Effector memory CD4-positive, alpha-beta T cell (primary cell): ENCODE data around the gene TRABD2B.

ENCODE experiments used
- DNase-seq, 3 donors: peaks; one replicate each; pipeline ENCODE4 v3.0.0-alpha.2; 2020
- H3K27ac ChIP-seq: 2 replicates; pipeline ENCODE4 v1.7.0; 2013; ENCODE audit warnings: mild to moderate bottlenecking, low read length, moderate library complexity; ENCODE audit not compliant: insufficient read depth, poor library complexity, severe bottlenecking
- H3K27me3 ChIP-seq: replicated peaks from 2 replicates; pipeline ENCODE4 v1.7.0; 2013; ENCODE audit warnings: mild to moderate bottlenecking, low read length; ENCODE audit not compliant: insufficient read depth, control insufficient read depth, poor library complexity, severe bottlenecking
- H3K36me3 ChIP-seq: 2 replicates; pipeline ENCODE4 v1.7.0; 2013; ENCODE audit warnings: mild to moderate bottlenecking, low read length, moderate library complexity; ENCODE audit not compliant: control insufficient read depth, insufficient read depth
- H3K4me1 ChIP-seq: 2 replicates; pipeline ENCODE4 v1.7.0; 2013; ENCODE audit warnings: low read length, mild to moderate bottlenecking; ENCODE audit not compliant: control insufficient read depth, insufficient read depth, poor library complexity, severe bottlenecking
- H3K4me3 ChIP-seq: 2 replicates; pipeline ENCODE4 v1.7.0; 2013; ENCODE audit warnings: low read length, low read depth, mild to moderate bottlenecking; ENCODE audit not compliant: insufficient read depth, poor library complexity, severe bottlenecking
- H3K9me3 ChIP-seq: 2 replicates; pipeline ENCODE4 v1.7.0; 2013; ENCODE audit warnings: mild to moderate bottlenecking, low read length, moderate library complexity; ENCODE audit not compliant: control insufficient read depth

The TRABD2B gene

DNA sequence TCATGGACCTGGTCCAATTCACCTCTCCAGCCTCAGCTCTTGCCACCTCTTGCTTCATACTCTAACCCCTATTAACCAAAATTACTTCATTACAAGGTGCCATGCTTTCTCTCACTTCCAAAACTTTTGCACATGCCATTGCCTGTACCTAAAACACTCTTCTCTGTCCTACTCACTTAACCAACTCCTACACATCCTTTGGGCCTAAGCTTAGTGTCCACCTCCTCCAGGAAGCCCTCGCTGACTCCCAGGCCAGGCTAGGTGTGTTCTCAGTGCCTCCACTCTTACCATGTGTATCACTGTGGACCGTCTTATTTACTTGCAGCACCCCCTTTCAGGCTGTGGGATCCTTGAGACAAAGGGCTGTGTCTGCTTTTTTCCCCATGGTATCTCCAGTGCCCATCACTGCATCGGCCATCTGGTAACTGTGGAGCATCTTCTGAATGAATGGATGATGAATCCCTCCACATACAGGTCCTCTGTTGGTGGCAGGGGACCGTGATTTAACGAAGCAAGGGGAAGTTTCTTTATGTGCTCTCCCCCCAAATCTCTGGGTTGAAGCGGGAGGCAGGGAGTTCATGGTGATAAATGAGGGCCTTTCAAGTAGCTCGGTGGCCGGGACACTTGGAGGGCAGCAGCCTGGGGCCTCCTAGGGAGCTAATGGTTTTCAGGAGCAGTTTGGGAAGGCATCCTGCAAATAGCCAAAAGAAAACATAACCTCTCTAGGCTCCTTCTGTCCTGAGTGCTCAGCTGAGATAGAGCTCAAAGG is 111.9 kb downstream of the TRABD2B start:
- H3K4me1 ChIP-seq: no peaks in the 10 kb centered on the region
- H3K9me3 ChIP-seq: no peaks in the 10 kb centered on the region
- no peak for DNase-seq
- no peaks in the 10 kb centered on the region for H3K27me3 ChIP-seq
- H3K4me3 ChIP-seq: no peak overlapping the region
- no peak overlapping the region for H3K27ac ChIP-seq
- no peaks in the 10 kb centered on the region for H3K36me3 ChIP-seq

DNA sequence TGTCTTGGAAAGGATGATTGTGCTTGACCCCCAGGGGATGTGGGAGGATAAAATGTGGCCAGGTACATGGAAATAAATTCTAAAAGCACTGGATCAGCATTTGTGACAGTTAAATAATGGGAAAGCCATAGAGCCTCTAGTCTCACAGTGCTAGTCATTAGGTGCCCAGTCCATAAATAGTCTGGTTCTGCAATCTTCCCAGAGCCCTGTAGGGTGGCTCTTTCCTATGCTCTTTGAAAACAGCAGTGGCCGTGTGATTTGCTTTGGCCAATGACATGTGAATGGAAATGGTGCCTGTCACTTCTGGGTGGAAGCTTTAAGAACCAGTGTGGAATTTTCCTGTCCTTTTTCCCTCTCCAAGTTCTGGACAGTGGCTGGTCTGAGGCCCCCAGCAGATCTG is 113.2 kb downstream of the TRABD2B start:
- H3K4me1 ChIP-seq: no peaks in the 10 kb centered on the region
- H3K27me3 ChIP-seq: no peaks in the 10 kb centered on the region
- no peaks in the 10 kb centered on the region for H3K36me3 ChIP-seq
- DNase-seq: no peak
- H3K27ac ChIP-seq: no peak overlapping the region
- no peaks in the 10 kb centered on the region for H3K9me3 ChIP-seq
- H3K4me3 ChIP-seq: no peak overlapping the region

DNA sequence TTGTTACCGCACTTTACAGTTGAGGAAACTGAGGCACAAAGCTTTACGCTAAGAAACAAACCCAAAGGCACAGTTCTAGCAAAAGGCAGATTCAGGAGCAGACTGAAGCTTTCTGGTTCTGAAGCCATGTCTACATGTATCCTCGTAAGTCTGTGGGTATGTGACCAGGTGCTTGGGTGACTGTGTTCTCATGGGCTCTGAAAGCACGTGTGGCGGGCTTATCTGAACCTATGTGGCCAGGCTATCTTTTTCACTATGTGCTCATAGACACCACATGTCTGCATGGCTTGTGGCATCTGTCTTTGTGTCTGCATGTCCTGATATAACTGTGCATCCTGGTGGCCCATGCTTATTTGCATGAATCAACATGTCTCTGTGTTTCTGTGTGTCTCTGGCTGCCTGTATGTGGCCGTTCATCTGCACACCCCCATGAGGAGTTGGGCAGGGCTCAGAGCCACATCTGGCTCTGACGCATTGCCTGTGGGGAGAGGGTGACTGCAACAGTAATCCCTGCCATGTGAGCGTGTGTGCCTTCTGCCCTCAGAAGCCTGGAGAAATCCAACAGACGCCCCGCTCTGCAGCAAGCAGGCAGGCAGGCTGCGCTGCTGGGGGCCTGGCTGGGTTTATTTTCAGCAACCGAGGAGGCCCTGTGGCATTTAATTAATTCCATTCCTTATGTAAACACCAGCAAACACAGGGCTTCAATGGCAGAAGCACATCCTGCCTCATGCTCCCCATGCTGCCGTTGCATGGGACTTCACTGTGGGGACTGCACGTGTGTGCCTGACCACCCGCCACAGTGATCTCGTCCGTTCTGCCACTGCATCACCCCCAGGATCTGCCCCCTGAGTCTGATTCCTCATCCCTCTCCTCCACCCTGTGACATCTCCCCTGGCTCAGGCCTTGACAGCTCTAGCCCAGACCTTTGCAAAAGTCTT is 115.4 kb downstream of the TRABD2B start:
- Histone ChIP-seq H3K27ac (no peak overlapping the region), H3K36me3 (no peaks in the 10 kb centered on the region), H3K9me3 (no peaks in the 10 kb centered on the region), H3K4me3 (no peak overlapping the region), H3K4me1 (no peaks in the 10 kb centered on the region), H3K27me3 (no peaks in the 10 kb centered on the region)
- no peak for DNase-seq

DNA sequence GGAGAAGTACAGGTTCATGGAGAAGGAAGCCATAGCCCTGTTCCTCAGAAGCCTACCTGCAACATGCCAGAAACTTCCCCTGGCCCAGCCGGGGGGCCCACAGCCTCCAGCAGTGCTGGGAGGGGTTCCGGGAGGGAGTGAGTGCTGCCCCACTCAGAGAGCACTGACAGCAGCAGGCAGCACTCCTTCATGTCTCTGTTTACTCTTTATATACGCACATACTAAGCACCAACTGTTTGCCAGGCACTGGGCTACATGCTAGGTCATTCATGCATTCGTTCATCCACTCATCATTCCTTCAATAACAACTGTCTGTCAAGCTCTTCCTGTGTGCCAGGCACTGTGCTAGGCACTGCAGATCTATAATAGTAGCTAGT is 120.6 kb downstream of the TRABD2B start:
- Histone ChIP-seq H3K4me3 (no peak overlapping the region), H3K9me3 (no peaks in the 10 kb centered on the region), H3K27me3 (no peaks in the 10 kb centered on the region), H3K27ac (no peak overlapping the region), H3K4me1 (no peaks in the 10 kb centered on the region), H3K36me3 (no peaks in the 10 kb centered on the region)
- no peak for DNase-seq

DNA sequence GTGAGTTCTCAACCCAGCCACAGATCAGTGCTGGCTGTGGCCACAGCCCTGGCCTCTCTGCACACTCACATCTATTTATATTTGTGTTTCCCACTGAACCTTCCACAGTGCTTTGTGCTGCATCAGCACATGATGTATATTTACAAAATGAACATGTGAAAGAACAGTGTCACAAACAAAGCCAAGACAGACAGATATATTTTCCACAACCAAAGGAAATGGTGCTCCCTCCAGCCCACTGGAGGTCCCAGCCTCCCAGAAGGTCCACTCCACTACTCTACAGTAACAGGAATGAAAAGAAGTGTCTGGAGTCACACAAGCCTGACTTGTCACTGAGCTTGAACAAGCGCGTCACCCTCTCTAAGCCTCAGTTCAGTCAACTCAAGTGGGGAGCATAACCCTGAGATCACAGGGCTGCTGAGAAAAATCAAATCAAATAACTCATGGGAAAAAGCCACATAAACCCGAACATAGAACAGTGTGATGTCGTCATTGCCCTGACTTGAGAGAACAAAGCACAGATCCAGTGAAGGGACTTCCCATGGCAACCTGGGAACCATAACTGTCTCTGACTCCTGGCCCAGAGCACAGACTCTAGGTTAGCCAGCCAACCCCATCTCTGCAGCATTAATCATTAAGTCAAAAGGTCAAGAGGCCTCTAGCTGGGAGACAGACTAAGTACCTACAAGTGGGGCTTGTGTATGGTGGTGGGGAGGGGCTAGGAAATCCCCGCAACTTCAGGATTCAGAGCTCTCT is 121.2 kb downstream of the TRABD2B start:
- H3K27me3 ChIP-seq: no peaks in the 10 kb centered on the region
- no peaks in the 10 kb centered on the region for H3K36me3 ChIP-seq
- no peak for DNase-seq
- no peaks in the 10 kb centered on the region for H3K4me1 ChIP-seq
- no peak overlapping the region for H3K4me3 ChIP-seq
- no peaks in the 10 kb centered on the region for H3K9me3 ChIP-seq
- no peak overlapping the region for H3K27ac ChIP-seq

DNA sequence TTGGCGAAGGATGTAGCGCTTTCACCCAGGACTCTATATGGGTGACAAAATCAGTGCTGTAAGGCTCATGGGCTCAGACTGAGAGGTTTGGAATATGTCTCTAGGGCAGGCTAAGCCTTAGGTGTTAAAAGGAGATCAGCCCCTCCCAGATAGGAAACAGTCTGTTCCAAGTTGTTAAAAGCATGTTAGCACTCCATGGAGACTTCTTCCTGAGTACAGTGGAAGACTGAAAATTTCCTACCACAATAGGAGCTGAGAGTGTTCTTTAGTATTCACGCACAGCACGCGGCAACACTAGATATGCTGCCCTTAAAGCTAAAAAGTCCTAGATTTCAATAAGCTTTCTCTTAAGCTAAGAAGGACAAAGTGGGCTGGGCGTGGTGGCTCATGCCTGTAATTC is 122.1 kb downstream of the TRABD2B start:
- Histone ChIP-seq H3K9me3 (no peaks in the 10 kb centered on the region), H3K27me3 (no peaks in the 10 kb centered on the region), H3K4me3 (no peak overlapping the region), H3K4me1 (no peaks in the 10 kb centered on the region), H3K36me3 (no peaks in the 10 kb centered on the region), H3K27ac (no peak overlapping the region)
- no peak for DNase-seq

- Histone ChIP-seq H3K27me3 (no peaks in the 10 kb centered on the region), H3K36me3 (no peaks in the 10 kb centered on the region), H3K9me3 (no peaks in the 10 kb centered on the region), H3K4me3 (no peak overlapping the region), H3K4me1 (no peaks in the 10 kb centered on the region), H3K27ac (no peak overlapping the region)
- no peak for DNase-seq
These were observed 123.8 kb downstream of the TRABD2B start for GRCh38 chr1:47873337-47873736.

GRCh38 chr1:47872886-47873285 is 124.3 kb downstream of the TRABD2B start:
- no peak overlapping the region for H3K4me3 ChIP-seq
- no peaks in the 10 kb centered on the region for H3K4me1 ChIP-seq
- H3K27me3 ChIP-seq: no peaks in the 10 kb centered on the region
- H3K9me3 ChIP-seq: no peaks in the 10 kb centered on the region
- H3K36me3 ChIP-seq: no peaks in the 10 kb centered on the region
- no peak overlapping the region for H3K27ac ChIP-seq
- DNase-seq: no peak

GRCh38 chr1:47871799-47872353 is 125.3 kb downstream of the TRABD2B start:
- H3K27ac ChIP-seq: no peak overlapping the region
- no peaks in the 10 kb centered on the region for H3K4me1 ChIP-seq
- no peaks in the 10 kb centered on the region for H3K36me3 ChIP-seq
- no peak overlapping the region for H3K4me3 ChIP-seq
- no peaks in the 10 kb centered on the region for H3K9me3 ChIP-seq
- DNase-seq: no peak
- no peaks in the 10 kb centered on the region for H3K27me3 ChIP-seq
